Neuronal stem cell (in vitro differentiated cells): Measurements from ENCODE around the gene ZBTB44.

Source experiments
- DNase-seq: peaks from one replicate; pipeline ENCODE4 v3.0.0-alpha.2; 2013; ENCODE audit warnings: low spot score
- H2AFZ ChIP-seq: one replicate; pipeline ENCODE4 v1.6.1; 2013; ENCODE audit warnings: mild to moderate bottlenecking, low read length, inconsistent platforms
- H2AK5ac ChIP-seq: 2 replicates; pipeline ENCODE4 v1.6.1; 2013; ENCODE audit warnings: low read depth, mild to moderate bottlenecking, inconsistent platforms, low read length, moderate library complexity, mixed read lengths
- H2BK120ac ChIP-seq: 2 replicates; pipeline ENCODE4 v1.6.1; 2013; ENCODE audit warnings: low read depth, mild to moderate bottlenecking, inconsistent platforms, low read length, moderate library complexity, mixed read lengths
- H2BK12ac ChIP-seq: one replicate; pipeline ENCODE4 v1.6.1; 2013; ENCODE audit warnings: low read length, inconsistent platforms
- H2BK15ac ChIP-seq: 2 replicates; pipeline ENCODE4 v1.6.1; 2013; ENCODE audit warnings: mild to moderate bottlenecking, low read length, inconsistent platforms, mixed read lengths
- H2BK5ac ChIP-seq: one replicate; pipeline ENCODE4 v1.6.1; 2013; ENCODE audit warnings: inconsistent platforms, mild to moderate bottlenecking, low read length, moderate library complexity
- H3K14ac ChIP-seq: one replicate; pipeline ENCODE4 v1.6.1; 2013; ENCODE audit warnings: low read length, inconsistent platforms
- H3K18ac ChIP-seq: 2 replicates; pipeline ENCODE4 v1.6.1; 2013; ENCODE audit warnings: low read length, inconsistent platforms
- H3K23ac ChIP-seq: 2 replicates; pipeline ENCODE4 v1.6.1; 2013; ENCODE audit warnings: low read depth, mild to moderate bottlenecking, mixed read lengths, low read length, inconsistent platforms; ENCODE audit not compliant: poor library complexity
- H3K27ac ChIP-seq: replicated peaks from 3 replicates; pipeline ENCODE4 v1.5.1; 2013; ENCODE audit warnings: low read length, inconsistent platforms
- H3K27me3 ChIP-seq, 3 experiments: 2 replicates each; pipeline ENCODE4 v1.6.1; 2013; ENCODE audit warnings: low read length in 3 of 3, mild to moderate bottlenecking in 2 of 3, inconsistent platforms in 1 of 3, low read depth in 1 of 3, mixed read lengths in 1 of 3, moderate library complexity in 1 of 3; ENCODE audit not compliant: control insufficient read depth in 3 of 3, insufficient read depth in 3 of 3
- H3K36me3 ChIP-seq, 2 donors: replicated peaks in 1 of 2; 2 replicates each; pipeline ENCODE4 v1.6.1; 2013; ENCODE audit warnings: low read length in 2 of 2; ENCODE audit not compliant: control insufficient read depth in 2 of 2, insufficient read depth in 2 of 2
- H3K4ac ChIP-seq: 2 replicates; pipeline ENCODE4 v1.6.1; 2013; ENCODE audit warnings: inconsistent platforms, mild to moderate bottlenecking, low read length, moderate library complexity
- H3K4me1 ChIP-seq, 2 donors: 1 replicate in 1 of 2; 2 replicates in 1 of 2; pipeline ENCODE4 v1.6.1; 2013; ENCODE audit warnings: low read length in 2 of 2, low read depth in 1 of 2; ENCODE audit not compliant: control insufficient read depth in 2 of 2, insufficient read depth in 1 of 2
- H3K4me2 ChIP-seq: one replicate; pipeline ENCODE4 v1.6.1; 2013; ENCODE audit warnings: mild to moderate bottlenecking, low read length, inconsistent platforms; ENCODE audit not compliant: insufficient read depth, poor library complexity, severe bottlenecking
- H3K4me3 ChIP-seq, 2 donors: 2 replicates each; pipeline ENCODE4 v1.5.1; 2013; ENCODE audit warnings: low read length in 2 of 2, mild to moderate bottlenecking in 2 of 2, inconsistent platforms in 1 of 2, moderate library complexity in 1 of 2
- H3K79me1 ChIP-seq: one replicate; pipeline ENCODE4 v1.6.1; 2013; ENCODE audit warnings: low read depth, mild to moderate bottlenecking, inconsistent platforms, low read length, moderate library complexity
- H3K9ac ChIP-seq: one replicate; pipeline ENCODE4 v1.6.1; 2013; ENCODE audit warnings: mild to moderate bottlenecking, low read depth, low read length, inconsistent platforms; ENCODE audit not compliant: poor library complexity
- H3K9me3 ChIP-seq, 2 donors: replicated peaks in 1 of 2; 2 replicates each; pipeline versions ENCODE3 to v1.6.1; 2013; ENCODE audit warnings: low read length in 2 of 2, mild to moderate bottlenecking in 2 of 2, inconsistent platforms in 1 of 2, low read depth in 1 of 2, mixed read lengths in 1 of 2, moderate library complexity in 1 of 2; ENCODE audit not compliant: control insufficient read depth in 2 of 2, insufficient read depth in 1 of 2
- H4K8ac ChIP-seq: one replicate; pipeline ENCODE4 v1.6.1; 2013; ENCODE audit warnings: low read depth, mild to moderate bottlenecking, inconsistent platforms, low read length, moderate library complexity
- H4K91ac ChIP-seq: one replicate; pipeline ENCODE4 v1.6.1; 2013; ENCODE audit warnings: low read length, low read depth, mild to moderate bottlenecking, inconsistent platforms; ENCODE audit not compliant: poor library complexity
- WGBS, 2 donors: extraction: QIAGEN DNeasy Blood & Tissue Kit; methylation state at CpG; one replicate each; pipeline ENCODE4 v1.1.7; 2013; ENCODE audit warnings: missing lambda C conversion rate in 2 of 2, mixed read lengths in 1 of 2; ENCODE audit not compliant: insufficient read length in 2 of 2, insufficient replicate concordance in 1 of 2; ENCODE audit errors: extremely low coverage in 2 of 2; 5-methylcytosine and 5-hydroxymethylcytosine counted together

The ZBTB44 gene

DNA sequence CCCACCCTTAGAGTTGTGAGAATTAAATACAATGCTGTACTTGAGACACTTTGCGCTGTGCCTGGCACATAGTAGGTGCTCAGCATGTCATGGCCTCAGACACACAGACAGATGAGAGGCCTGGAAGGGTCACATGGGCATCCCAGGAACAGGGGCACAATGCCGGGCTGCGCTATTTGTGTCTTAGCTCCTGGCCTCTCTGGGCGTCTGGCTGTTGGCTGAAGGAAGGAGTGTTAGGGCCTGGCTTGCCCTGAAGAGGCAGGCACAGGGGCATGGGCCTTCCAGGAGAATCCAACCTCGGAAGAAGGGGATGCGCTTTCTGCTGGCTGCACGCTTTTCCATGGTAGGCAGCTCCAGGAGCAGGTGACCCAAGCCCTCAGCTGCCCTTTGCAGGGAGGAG, 113.7 kb downstream of the ZBTB44 start:
- Histone ChIP-seq H3K79me1 (no peaks in the 10 kb centered on the region), H4K8ac (no peak overlapping the region), H3K18ac (peak overlapping the region; percentile 57), H3K4ac (no peak overlapping the region), H3K36me3 (no peaks in the 10 kb centered on the region), H2BK5ac (no peak overlapping the region), H3K9ac (no peak overlapping the region), H3K4me1 (peaks cover 0 to 4% of the 10 kb centered on the region in 2 donors), H2BK12ac (peak overlapping the region; percentile 73), H2AK5ac (peak overlapping the region; percentile 81), H3K9me3 (peaks cover 5 to 10% of the 10 kb centered on the region in 2 donors), H3K4me3 (peak overlapping the region in 1 of 2 donors; percentile 24), H3K14ac (no peak overlapping the region), H4K91ac (no peak overlapping the region), H3K27ac (no peak overlapping the region), H2AFZ (no peak overlapping the region), H2BK15ac (peak overlapping the region; percentile 92), H3K27me3 (peaks cover 0 to 15% (median 0%) of the 10 kb centered on the region in 3 experiments), H2BK120ac (no peak overlapping the region), H3K23ac (peak overlapping the region; percentile 73), H3K4me2 (no peak overlapping the region)
- DNase-seq, result no peak
- WGBS, 2 donors, result no CpG with 5 or more reads among the region's 7 CpGs

- Histone ChIP-seq H2BK5ac (no peak overlapping the region), H3K9me3 (peaks cover 5 to 10% of the 10 kb centered on the region in 2 donors), H4K91ac (no peak overlapping the region), H3K18ac (no peak overlapping the region), H3K4me2 (no peak overlapping the region), H3K79me1 (no peaks in the 10 kb centered on the region), H3K9ac (no peak overlapping the region), H3K27me3 (peaks cover 0 to 15% (median 0%) of the 10 kb centered on the region in 3 experiments), H2AK5ac (no peak overlapping the region), H3K27ac (no peak overlapping the region), H4K8ac (no peak overlapping the region), H3K14ac (peak overlapping the region; percentile 49), H3K4me3 (no peak overlapping the region), H3K4ac (no peak overlapping the region), H2BK15ac (no peak overlapping the region), H3K4me1 (peaks cover 0 to 4% of the 10 kb centered on the region in 2 donors), H2AFZ (no peak overlapping the region), H2BK120ac (no peak overlapping the region), H3K23ac (no peak overlapping the region), H3K36me3 (no peaks in the 10 kb centered on the region), H2BK12ac (no peak overlapping the region)
- WGBS, 2 donors, result no CpG with 5 or more reads among the region's 12 CpGs
- DNase-seq, result no peak
Observed at GRCh38 chr11:130199792-130200191, 114.9 kb downstream of the ZBTB44 start.

GRCh38 chr11:130198964-130199363, 115.8 kb downstream of the ZBTB44 start:
- Histone ChIP-seq H3K4ac (no peak overlapping the region), H3K79me1 (no peaks in the 10 kb centered on the region), H4K8ac (no peak overlapping the region), H4K91ac (no peak overlapping the region), H2AK5ac (peak overlapping the region; percentile 73), H3K23ac (no peak overlapping the region), H3K9me3 (peaks cover 7 to 10% of the 10 kb centered on the region in 2 donors), H3K4me1 (peaks cover 0 to 4% of the 10 kb centered on the region in 2 donors), H3K14ac (peak overlapping the region; percentile 87), H3K4me2 (no peak overlapping the region), H2BK15ac (no peak overlapping the region), H3K27me3 (peaks cover 0 to 15% (median 0%) of the 10 kb centered on the region in 3 experiments), H2BK5ac (no peak overlapping the region), H3K4me3 (no peak overlapping the region), H3K27ac (no peak overlapping the region), H3K18ac (no peak overlapping the region), H2AFZ (no peak overlapping the region), H2BK120ac (no peak overlapping the region), H3K36me3 (no peaks in the 10 kb centered on the region), H2BK12ac (no peak overlapping the region), H3K9ac (no peak overlapping the region)
- DNase-seq, result no peak
- WGBS, 2 donors, result no CpG with 5 or more reads among the region's 15 CpGs

DNA sequence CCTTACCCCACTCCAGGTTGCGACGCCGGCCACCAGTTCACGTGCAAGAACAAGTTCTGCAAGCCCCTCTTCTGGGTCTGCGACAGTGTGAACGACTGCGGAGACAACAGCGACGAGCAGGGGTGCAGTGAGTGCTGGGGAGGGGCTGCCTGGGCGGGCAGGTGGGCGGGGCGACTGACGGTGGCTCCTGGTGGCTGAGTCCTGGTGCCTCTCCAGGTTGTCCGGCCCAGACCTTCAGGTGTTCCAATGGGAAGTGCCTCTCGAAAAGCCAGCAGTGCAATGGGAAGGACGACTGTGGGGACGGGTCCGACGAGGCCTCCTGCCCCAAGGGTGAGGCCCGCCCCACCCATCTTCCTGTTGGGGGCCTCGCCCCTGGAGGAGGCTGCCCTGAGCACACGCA, 116.4 kb downstream of the ZBTB44 start:
- H4K91ac ChIP-seq, result no peak overlapping the region
- no peak overlapping the region for H2BK120ac ChIP-seq
- no CpG with 5 or more reads among the region's 22 CpGs for WGBS, 2 donors
- H3K4me3 ChIP-seq, result no peak overlapping the region
- H3K27ac ChIP-seq, result no peak overlapping the region
- H3K36me3 ChIP-seq, result no peaks in the 10 kb centered on the region
- no peak overlapping the region for H2BK15ac ChIP-seq
- peak overlapping the region; percentile 60 for H3K18ac ChIP-seq
- no peak overlapping the region for H3K4me2 ChIP-seq
- no peak overlapping the region for H3K9ac ChIP-seq
- H3K27me3 ChIP-seq, result peaks cover 0 to 15% (median 0%) of the 10 kb centered on the region in 3 experiments
- H3K23ac ChIP-seq, result no peak overlapping the region
- peaks cover 0 to 4% of the 10 kb centered on the region in 2 donors for H3K4me1 ChIP-seq
- peak overlapping the region; percentile 66 for H2BK5ac ChIP-seq
- no peak overlapping the region for H3K4ac ChIP-seq
- H2BK12ac ChIP-seq, result peak overlapping the region; percentile 41
- H3K14ac ChIP-seq, result no peak overlapping the region
- H4K8ac ChIP-seq, result no peak overlapping the region
- peaks cover 5 to 10% of the 10 kb centered on the region in 2 donors for H3K9me3 ChIP-seq
- DNase-seq, result no peak
- no peaks in the 10 kb centered on the region for H3K79me1 ChIP-seq
- H2AK5ac ChIP-seq, result peak overlapping the region; percentile 72
- H2AFZ ChIP-seq, result no peak overlapping the region
